Ishikawa (cell line): ENCODE data around the gene FBXO36.

Experiments used
- CREB1 ChIP-seq: IDR thresholded peaks from 2 replicates; pipeline ENCODE4 v1.6.1; 2012; ENCODE audit warnings: low read depth
- EP300 ChIP-seq: IDR thresholded peaks from 2 replicates; pipeline ENCODE4 v1.6.1; 2012; ENCODE audit warnings: borderline replicate concordance
- FOXM1 ChIP-seq: IDR thresholded peaks from 2 replicates; pipeline ENCODE4 v1.6.1; 2012; ENCODE audit warnings: low read depth, borderline replicate concordance
- MAX ChIP-seq: IDR thresholded peaks from 2 replicates; pipeline ENCODE4 v1.6.1; 2012
- RAD21 ChIP-seq: IDR thresholded peaks from 2 replicates; pipeline ENCODE4 v1.6.1; 2012; ENCODE audit warnings: low read depth
- REST ChIP-seq: IDR thresholded peaks from 2 replicates; pipeline ENCODE4 v1.6.1; 2012; ENCODE audit warnings: low read depth, mild to moderate bottlenecking
- TAF1 ChIP-seq: IDR thresholded peaks from 2 replicates; pipeline ENCODE4 v1.6.1; 2012; ENCODE audit warnings: low read depth, mild to moderate bottlenecking
- USF1 ChIP-seq: IDR thresholded peaks from 2 replicates; pipeline ENCODE4 v1.6.1; 2012

- TF ChIP-seq MAX (no peak), CREB1 (no peak), RAD21 (no peak), EP300 (no peak), USF1 (no peak), TAF1 (no peak), FOXM1 (no peak), REST (no peak)
Observed at GRCh38 chr2:229930656-229931055, 8.4 kb downstream of the FBXO36 start.
